ENCODE data around the gene UCK2.
A peak's percentile ranks its signal among the peaks of the same experiment; 100 is the strongest.

The UCK2 gene

GRCh38 chr1:165907256-165907857, 79.9 kb downstream of the UCK2 start:
- H3K4me3 ChIP-seq (ENCODE audit: low read depth, low read length): no peak overlapping the region
- TF ChIP-seq CTCF (IDR thresholded peaks at IDR 0.05; ENCODE audit: low read depth, low read length): no peak
- in situ Hi-C loops (cut with HindIII; ENCODE audit: low sequenced_read_pairs): no loop called here
- DNase-seq (ENCODE audit: low read depth, low spot score): peak; percentile 14

GRCh38 chr1:165910764-165911421, 83.5 kb downstream of the UCK2 start:
- in situ Hi-C loops (cut with HindIII; ENCODE audit: low sequenced_read_pairs): no loop called here
- H3K4me3 ChIP-seq (ENCODE audit: low read depth, low read length): no peak overlapping the region
- no peak for TF ChIP-seq CTCF (IDR thresholded peaks at IDR 0.05; ENCODE audit: low read depth, low read length)
- DNase-seq (ENCODE audit: low read depth, low spot score): no peak

- in situ Hi-C loops (cut with HindIII; ENCODE audit: low sequenced_read_pairs): no loop called here
- TF ChIP-seq CTCF (IDR thresholded peaks at IDR 0.05; ENCODE audit: low read depth, low read length): no peak
- DNase-seq (ENCODE audit: low read depth, low spot score): no peak
- no peak overlapping the region for H3K4me3 ChIP-seq (ENCODE audit: low read depth, low read length)
Observed at GRCh38 chr1:165911609-165912281, 84.3 kb downstream of the UCK2 start.

GRCh38 chr1:165912638-165913037, 85.2 kb downstream of the UCK2 start:
- no peak for DNase-seq (ENCODE audit: low read depth, low spot score)
- no peak for TF ChIP-seq CTCF (IDR thresholded peaks at IDR 0.05; ENCODE audit: low read depth, low read length)
- no peak overlapping the region for H3K4me3 ChIP-seq (ENCODE audit: low read depth, low read length)
- in situ Hi-C loops (cut with HindIII; ENCODE audit: low sequenced_read_pairs): no loop called here

GRCh38 chr1:165914136-165914798, 86.9 kb downstream of the UCK2 start:
- in situ Hi-C loops (cut with HindIII; ENCODE audit: low sequenced_read_pairs): no loop called here
- TF ChIP-seq CTCF (IDR thresholded peaks at IDR 0.05; ENCODE audit: low read depth, low read length): peak; percentile 86
- no peak overlapping the region for H3K4me3 ChIP-seq (ENCODE audit: low read depth, low read length)
- peak; percentile 81 for DNase-seq (ENCODE audit: low read depth, low spot score)

GRCh38 chr1:165915480-165915879, 88.1 kb downstream of the UCK2 start:
- in situ Hi-C loops (cut with HindIII; ENCODE audit: low sequenced_read_pairs): no loop called here
- no peak for DNase-seq (ENCODE audit: low read depth, low spot score)
- TF ChIP-seq CTCF (IDR thresholded peaks at IDR 0.05; ENCODE audit: low read depth, low read length): no peak
- H3K4me3 ChIP-seq (ENCODE audit: low read depth, low read length): no peak overlapping the region

Measured in astrocyte of the spinal cord (primary cell).